Uterus (tissue), 2 donors: ENCODE data around the gene VKORC1.
A peak's percentile ranks its signal among the peaks of the same experiment; 100 is the strongest.

Experiments
- POLR2A ChIP-seq, 2 donors: fragments of 450-650 bp; IDR thresholded peaks; one replicate each; pipeline ENCODE4 v1.6.1; 2016; ENCODE audit warnings: antibody characterized with exemption in 2 of 2, mild to moderate bottlenecking in 1 of 2, moderate library complexity in 1 of 2
- TF ChIP-seq, protein P1 (sequence below), 4 experiments: fragments of 200-600 bp in 2 of 4; fragments of 450-650 bp in 2 of 4; sonication (generic) in 2 of 4; IDR thresholded peaks; one replicate each; pipeline ENCODE4 v1.5.1; 2016 to 2019; ENCODE audit warnings: antibody characterized with exemption in 4 of 4, mild to moderate bottlenecking in 2 of 4, moderate library complexity in 1 of 4

DNA sequence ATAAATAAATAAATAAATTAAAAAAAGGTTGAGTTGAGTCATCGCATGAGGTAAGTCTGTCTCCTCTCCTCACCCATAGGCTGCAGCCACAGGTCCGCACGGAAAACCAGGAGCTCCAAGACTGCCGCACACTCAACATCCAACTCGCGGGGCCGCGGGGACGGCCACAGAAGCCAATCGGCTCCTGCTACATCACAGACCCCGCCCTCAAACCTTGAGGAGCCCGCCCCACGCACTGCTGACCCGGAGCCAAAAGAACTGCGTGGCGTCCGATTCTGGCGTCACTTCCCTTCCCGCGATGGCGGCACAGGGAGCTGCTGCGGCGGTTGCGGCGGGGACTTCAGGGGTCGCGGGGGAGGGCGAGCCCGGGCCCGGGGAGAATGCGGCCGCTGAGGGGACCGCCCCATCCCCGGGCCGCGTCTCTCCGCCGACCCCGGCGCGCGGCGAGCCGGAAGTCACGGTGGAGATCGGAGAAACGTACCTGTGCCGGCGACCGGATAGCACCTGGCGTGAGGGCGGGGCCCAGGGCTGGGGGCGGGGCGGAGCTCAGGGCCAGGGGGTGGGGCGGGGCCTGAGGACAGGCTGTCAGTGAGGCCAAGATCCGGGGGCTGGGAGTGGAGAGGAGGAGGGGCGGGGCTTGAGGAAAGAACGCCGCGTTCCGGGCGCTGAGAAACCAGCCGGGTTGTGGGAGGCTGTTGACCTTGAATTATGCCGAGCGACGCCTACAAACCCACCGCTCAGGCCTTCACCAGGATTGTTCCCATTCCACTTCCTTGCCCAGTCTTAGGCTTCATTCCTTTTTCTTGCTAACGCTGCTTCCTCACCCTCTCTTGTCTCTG lies 23.0 kb upstream of the VKORC1 start, which contains the start of gene KAT8:
- TF ChIP-seq, protein P1, sequence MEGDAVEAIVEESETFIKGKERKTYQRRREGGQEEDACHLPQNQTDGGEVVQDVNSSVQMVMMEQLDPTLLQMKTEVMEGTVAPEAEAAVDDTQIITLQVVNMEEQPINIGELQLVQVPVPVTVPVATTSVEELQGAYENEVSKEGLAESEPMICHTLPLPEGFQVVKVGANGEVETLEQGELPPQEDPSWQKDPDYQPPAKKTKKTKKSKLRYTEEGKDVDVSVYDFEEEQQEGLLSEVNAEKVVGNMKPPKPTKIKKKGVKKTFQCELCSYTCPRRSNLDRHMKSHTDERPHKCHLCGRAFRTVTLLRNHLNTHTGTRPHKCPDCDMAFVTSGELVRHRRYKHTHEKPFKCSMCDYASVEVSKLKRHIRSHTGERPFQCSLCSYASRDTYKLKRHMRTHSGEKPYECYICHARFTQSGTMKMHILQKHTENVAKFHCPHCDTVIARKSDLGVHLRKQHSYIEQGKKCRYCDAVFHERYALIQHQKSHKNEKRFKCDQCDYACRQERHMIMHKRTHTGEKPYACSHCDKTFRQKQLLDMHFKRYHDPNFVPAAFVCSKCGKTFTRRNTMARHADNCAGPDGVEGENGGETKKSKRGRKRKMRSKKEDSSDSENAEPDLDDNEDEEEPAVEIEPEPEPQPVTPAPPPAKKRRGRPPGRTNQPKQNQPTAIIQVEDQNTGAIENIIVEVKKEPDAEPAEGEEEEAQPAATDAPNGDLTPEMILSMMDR (IDR thresholded peaks at IDR 0.05), result peak in 1 of 4 experiments; percentile 10
- TF ChIP-seq POLR2A (IDR thresholded peaks at IDR 0.05), result peak; percentile 58 to 93
